ENCODE results near the gene RPS6KC1.

- TF ChIP-seq CTCF (conservative IDR thresholded peaks at IDR 0.05; ENCODE audit: low read length) (no peak), EZH2phosphoT487 (IDR thresholded peaks at IDR 0.05; ENCODE audit: borderline replicate concordance) (no peak)
Measured at GRCh38 chr1:213250446-213250845, 199.4 kb downstream of the RPS6KC1 start.

Measured in Loucy (cell line).